ENCODE results near the gene NTRK2.

DNA sequence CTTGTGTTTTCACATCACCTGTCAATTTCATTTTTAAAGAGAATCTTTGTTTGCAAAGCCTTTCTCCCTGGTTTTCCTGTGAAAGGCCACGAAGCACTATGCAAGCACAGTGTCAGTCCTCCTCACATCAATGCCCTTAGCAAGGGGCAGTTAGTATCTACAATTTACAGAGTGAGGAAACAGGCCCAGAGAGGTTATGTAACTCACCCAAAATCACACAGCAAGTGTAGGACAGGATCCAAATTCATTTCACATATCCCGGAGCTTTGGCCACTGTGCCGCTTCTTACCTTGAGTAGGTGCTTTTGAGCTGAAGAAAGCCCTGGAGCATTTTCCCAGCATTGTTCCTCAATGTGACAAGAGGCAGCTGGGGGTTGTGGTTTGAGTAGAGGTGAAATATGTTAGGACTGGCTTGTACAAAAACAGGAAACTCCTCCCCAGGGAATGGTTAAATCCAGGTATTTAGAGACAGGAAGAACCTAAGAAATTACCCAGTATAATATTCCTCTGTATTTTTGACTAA is 283.8 kb downstream of the NTRK2 start:
- TF ChIP-seq, protein P1, sequence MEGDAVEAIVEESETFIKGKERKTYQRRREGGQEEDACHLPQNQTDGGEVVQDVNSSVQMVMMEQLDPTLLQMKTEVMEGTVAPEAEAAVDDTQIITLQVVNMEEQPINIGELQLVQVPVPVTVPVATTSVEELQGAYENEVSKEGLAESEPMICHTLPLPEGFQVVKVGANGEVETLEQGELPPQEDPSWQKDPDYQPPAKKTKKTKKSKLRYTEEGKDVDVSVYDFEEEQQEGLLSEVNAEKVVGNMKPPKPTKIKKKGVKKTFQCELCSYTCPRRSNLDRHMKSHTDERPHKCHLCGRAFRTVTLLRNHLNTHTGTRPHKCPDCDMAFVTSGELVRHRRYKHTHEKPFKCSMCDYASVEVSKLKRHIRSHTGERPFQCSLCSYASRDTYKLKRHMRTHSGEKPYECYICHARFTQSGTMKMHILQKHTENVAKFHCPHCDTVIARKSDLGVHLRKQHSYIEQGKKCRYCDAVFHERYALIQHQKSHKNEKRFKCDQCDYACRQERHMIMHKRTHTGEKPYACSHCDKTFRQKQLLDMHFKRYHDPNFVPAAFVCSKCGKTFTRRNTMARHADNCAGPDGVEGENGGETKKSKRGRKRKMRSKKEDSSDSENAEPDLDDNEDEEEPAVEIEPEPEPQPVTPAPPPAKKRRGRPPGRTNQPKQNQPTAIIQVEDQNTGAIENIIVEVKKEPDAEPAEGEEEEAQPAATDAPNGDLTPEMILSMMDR (IDR thresholded peaks at IDR 0.05), result no peak
- TF ChIP-seq POLR2A (IDR thresholded peaks at IDR 0.05), result no peak
